A549 (cell line): Measurements from ENCODE around the gene ABTB1. TPM values are rescaled to one million over a fixed set of nuclear protein-coding genes. Genes with fewer than 3 reads are reported as not detected.

Source experiments
- ATAC-seq, 2 experiments: fragments of 200-7000 bp in 1 of 2; fragments of >200 bp in 1 of 2; cut with Nextera tagmentation in 1 of 2; cut with Tn5 transposase in 1 of 2; 3 replicates each; pipeline versions ENCODE4 v1.8.0 to v1.9.1; 2018 to 2020; ENCODE audit warnings: mild to moderate bottlenecking in 1 of 2, moderate library complexity in 1 of 2
- CTCF ChIA-PET: fragments of 300-600 bp; sonication (Branson Sonifier 250); formaldehyde crosslinking; extraction: SDS; loops from one replicate; lab custom pipeline; 2021; ENCODE audit warnings: antibody characterized with exemption, inconsistent platforms; lab: Yijun Ruan, JAX
- POLR2A ChIA-PET: fragments of 350-600 bp; formaldehyde crosslinking; extraction: SDS; loops from one replicate; lab custom pipeline; 2021; ENCODE audit warnings: antibody characterized with exemption, inconsistent platforms; lab: Yijun Ruan, JAX
- DNase-seq, 2 experiments: peaks; one replicate each; pipeline versions ENCODE4 v3.0.0 to v3.0.0-alpha.2; 2011 to 2016; ENCODE audit warnings: low read depth in 1 of 2, low spot score in 1 of 2
- FAIRE-seq: peaks from 2 replicates; lab custom pipeline; 2011; peaks lifted over from hg19 to GRCh38; lab: Jason Lieb, UNC
- H3K27ac ChIP-seq, 2 experiments: fragments of >200 bp; sonication (Bioruptor Twin); formaldehyde crosslinking; 3 replicates each; pipeline ENCODE4 v1.5.1; 2016 to 2017
- H3K4me1 ChIP-seq: fragments of >200 bp; sonication (Bioruptor Twin); formaldehyde crosslinking; 3 replicates; pipeline ENCODE4 v1.6.1; 2016
- H3K4me2 ChIP-seq: fragments of >200 bp; sonication (Bioruptor Twin); formaldehyde crosslinking; 3 replicates; pipeline ENCODE4 v1.6.1; 2016
- H3K4me3 ChIP-seq: fragments of >200 bp; sonication (Bioruptor Twin); formaldehyde crosslinking; 3 replicates; pipeline ENCODE4 v1.5.1; 2016
- H3K9me3 ChIP-seq: fragments of >200 bp; sonication (Bioruptor Twin); formaldehyde crosslinking; 3 replicates; pipeline ENCODE4 v1.6.1; 2016
- BHLHE40 ChIP-seq: IDR thresholded peaks from 2 replicates; pipeline ENCODE4 v1.6.1; 2012; ENCODE audit warnings: low read depth, low read length, inconsistent platforms
- CBX2 ChIP-seq: fragments of 200-600 bp; sonication (generic); IDR thresholded peaks from 2 replicates; pipeline ENCODE4 v1.6.1; 2016; ENCODE audit warnings: low read depth, mild to moderate bottlenecking, borderline replicate concordance
- EHF ChIP-seq: fragments of 250-450 bp; sonication (Bioruptor Pico); IDR thresholded peaks from 2 replicates; pipeline ENCODE4 v1.5.0; 2020; ENCODE audit warnings: mild to moderate bottlenecking
- EHMT2 ChIP-seq: fragments of 200-600 bp; sonication (generic); IDR thresholded peaks from 2 replicates; pipeline ENCODE4 v1.6.1; 2016; ENCODE audit warnings: antibody characterized with exemption, low read depth, mild to moderate bottlenecking, moderate library complexity
- EP300 ChIP-seq, 2 experiments: fragments of >200 bp; sonication (Bioruptor Twin); formaldehyde crosslinking; IDR thresholded peaks; 2 replicates in 1 of 2; 3 replicates in 1 of 2; pipeline ENCODE4 v1.6.1; 2016 to 2017
- ESRRA ChIP-seq: fragments of 150-350 bp; IDR thresholded peaks from 2 replicates; pipeline ENCODE4 v1.6.1; 2014; ENCODE audit warnings: mild to moderate bottlenecking, low read length, borderline replicate concordance
- FOSB ChIP-seq: fragments of 250-450 bp; sonication (Bioruptor Pico); IDR thresholded peaks from 2 replicates; pipeline ENCODE4 v1.5.0; 2020; ENCODE audit warnings: mild to moderate bottlenecking, moderate library complexity
- FOXS1 ChIP-seq: fragments of 250-450 bp; sonication (Bioruptor Pico); IDR thresholded peaks from 2 replicates; pipeline ENCODE4 v1.5.0; 2020; ENCODE audit warnings: mild to moderate bottlenecking, moderate library complexity
- GATA3 ChIP-seq: IDR thresholded peaks from 2 replicates; pipeline ENCODE4 v1.6.1; 2012; ENCODE audit warnings: borderline replicate concordance
- HEYL ChIP-seq: fragments of 250-450 bp; sonication (Bioruptor Pico); IDR thresholded peaks from 2 replicates; pipeline ENCODE4 v1.8.0; 2021; ENCODE audit warnings: mild to moderate bottlenecking, moderate library complexity
- HOXA7 ChIP-seq: fragments of 250-450 bp; sonication (Bioruptor Pico); IDR thresholded peaks from 2 replicates; pipeline ENCODE4 v1.5.0; 2020; ENCODE audit warnings: mild to moderate bottlenecking, moderate library complexity
- HOXB13 ChIP-seq: fragments of 250-450 bp; sonication (Bioruptor Pico); IDR thresholded peaks from 2 replicates; pipeline ENCODE4 v1.5.0; 2020; ENCODE audit warnings: low read depth, mild to moderate bottlenecking, moderate library complexity
- JUN ChIP-seq, 2 experiments: fragments of >200 bp; sonication (Bioruptor Twin); formaldehyde crosslinking; IDR thresholded peaks; 2 replicates in 1 of 2; 3 replicates in 1 of 2; pipeline ENCODE4 v1.6.1; 2016 to 2017
- KDM1A ChIP-seq: fragments of 200-600 bp; sonication (generic); IDR thresholded peaks from 2 replicates; pipeline ENCODE4 v1.6.1; 2016; ENCODE audit warnings: low read depth, mild to moderate bottlenecking
- NR3C1 ChIP-seq: fragments of >200 bp; sonication (Bioruptor Twin); formaldehyde crosslinking; IDR thresholded peaks from 3 replicates; pipeline ENCODE4 v1.6.1; 2017
- PHF8 ChIP-seq: fragments of 200-600 bp; sonication (generic); IDR thresholded peaks from 2 replicates; pipeline ENCODE4 v1.6.1; 2016; ENCODE audit warnings: low read depth, mild to moderate bottlenecking, antibody characterized with exemption, moderate library complexity, borderline replicate concordance
- POLR2A ChIP-seq: IDR thresholded peaks from 2 replicates; pipeline ENCODE4 v1.6.1; 2012; ENCODE audit warnings: mild to moderate bottlenecking, low read length
- RARB ChIP-seq: fragments of 250-450 bp; sonication (Bioruptor Pico); IDR thresholded peaks from 2 replicates; pipeline ENCODE4 v1.8.0; 2021; ENCODE audit warnings: mild to moderate bottlenecking, moderate library complexity
- RCOR1 ChIP-seq: fragments of 150-350 bp; IDR thresholded peaks from 2 replicates; pipeline ENCODE4 v1.6.1; 2014; ENCODE audit warnings: antibody characterized with exemption, low read length, low read depth
- RFX5 ChIP-seq: fragments of 450-650 bp; IDR thresholded peaks from 2 replicates; pipeline ENCODE4 v1.7.1; 2014; ENCODE audit warnings: antibody characterized with exemption, mild to moderate bottlenecking, moderate library complexity
- SREBF2 ChIP-seq: fragments of 450-650 bp; IDR thresholded peaks from 2 replicates; pipeline ENCODE4 v1.6.1; 2014; ENCODE audit warnings: mild to moderate bottlenecking, moderate library complexity
- USF2 ChIP-seq: fragments of 450-650 bp; IDR thresholded peaks from 2 replicates; pipeline ENCODE4 v1.6.1; 2014; ENCODE audit warnings: antibody characterized with exemption
- ZFP36 ChIP-seq: fragments of 450-650 bp; IDR thresholded peaks from 2 replicates; pipeline ENCODE4 v1.6.1; 2014; ENCODE audit warnings: borderline replicate concordance; ENCODE audit not compliant: partially characterized antibody
- ZSCAN20 ChIP-seq: fragments of 250-450 bp; sonication (Bioruptor Pico); IDR thresholded peaks from 2 replicates; pipeline ENCODE4 v1.8.0; 2022; ENCODE audit warnings: mild to moderate bottlenecking, moderate library complexity
- WGBS: methylation state at CpG from one replicate; pipeline ENCODE4 v1.1.6; 2017; ENCODE audit errors: missing lambda C conversion rate; 5-methylcytosine and 5-hydroxymethylcytosine counted together
- polyA plus RNA-seq, 4 experiments: library from polyadenylated mRNA; depleted of rRNA in 3 of 4; stranded (reverse); fragments of >200 nt; fragmentation: RNase III in 1 of 4; extraction: RNeasy Plus Mini Kit Qiagen cat#74134 plus additional on column Dnase treatment in 1 of 4; gene quantifications; 2 replicates in 3 of 4; 3 replicates in 1 of 4; pipeline ENCODE4 v1.2.3, GENCODE V29; 2011 to 2017
- TF ChIP-seq, protein P1 (sequence below): fragments of 250-450 bp; sonication (Bioruptor Pico); IDR thresholded peaks from 2 replicates; pipeline ENCODE4 v1.5.0; 2020; ENCODE audit warnings: low read depth, mild to moderate bottlenecking, moderate library complexity

The ABTB1 gene
- polyA plus RNA-seq, 2 of the 4 experiments (the other 2 are of a cell fraction): 9.7 to 13.2 TPM

DNA sequence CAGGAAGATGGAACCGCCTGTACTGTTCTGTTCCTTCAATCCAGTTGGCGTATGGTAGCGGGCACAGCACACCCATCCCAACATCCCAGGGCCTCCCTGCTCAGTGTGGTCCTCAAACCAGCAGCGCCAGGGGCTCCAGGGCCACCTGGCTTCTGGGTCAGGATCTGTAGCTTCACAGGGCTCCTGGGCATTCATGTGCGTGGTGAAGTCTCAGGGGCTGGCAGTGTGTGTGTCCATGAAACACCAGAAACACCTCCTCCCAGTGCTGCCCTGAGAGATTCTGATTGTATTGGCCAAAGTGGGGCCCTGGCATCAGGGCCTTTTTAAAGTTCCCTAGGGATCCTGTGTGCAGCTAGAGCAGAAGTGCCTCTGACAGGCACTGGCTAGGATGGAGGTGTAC is 42.1 kb downstream of the ABTB1 start:
- 97% methylated on average over 4 of the region's 5 CpGs for WGBS
- no peak for DNase-seq
- Histone ChIP-seq H3K4me3 (no peak overlapping the region), H3K4me2 (no peak overlapping the region), H3K9me3 (no peaks in the 10 kb centered on the region), H3K4me1 (peaks cover 17% of the 10 kb centered on the region), H3K27ac (no peak overlapping the region)
- no peak for FAIRE-seq
- ATAC-seq: no peak
- TF ChIP-seq PHF8 (no peak), ESRRA (no peak), JUN (IDR thresholded peaks at IDR 0.05) (no peak), EHF (no peak), NR3C1 (no peak), FOXS1 (CRISPR knock-in tag) (no peak), ZFP36 (no peak), CBX2 (no peak), BHLHE40 (no peak), POLR2A (no peak), RCOR1 (no peak), RFX5 (no peak), FOSB (CRISPR knock-in tag) (no peak)
- TF ChIP-seq, protein P1, sequence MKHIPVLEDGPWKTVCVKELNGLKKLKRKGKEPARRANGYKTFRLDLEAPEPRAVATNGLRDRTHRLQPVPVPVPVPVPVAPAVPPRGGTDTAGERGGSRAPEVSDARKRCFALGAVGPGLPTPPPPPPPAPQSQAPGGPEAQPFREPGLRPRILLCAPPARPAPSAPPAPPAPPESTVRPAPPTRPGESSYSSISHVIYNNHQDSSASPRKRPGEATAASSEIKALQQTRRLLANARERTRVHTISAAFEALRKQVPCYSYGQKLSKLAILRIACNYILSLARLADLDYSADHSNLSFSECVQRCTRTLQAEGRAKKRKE: no peak
- ChIA-PET POLR2A (no interaction called here), CTCF (interaction anchor here (0.6 to 1.4 kb wide), 2 partner anchors 18 to 23 kb away, joined by 4 read pairs; no protein-coding TSS in a partner anchor)

- 81% methylated on average over 7 of the region's 8 CpGs for WGBS
- no peak for TF ChIP-seq EP300 (IDR thresholded peaks at IDR 0.05)
- TF ChIP-seq, all 56 proteins: peak for 0
- no peak for ATAC-seq
- no peak overlapping the region for H3K4me2 ChIP-seq
- FAIRE-seq: no peak
- H3K4me3 ChIP-seq: no peak overlapping the region
- H3K27ac ChIP-seq: no peak overlapping the region
- no peak for DNase-seq
- peaks cover 11% of the 10 kb centered on the region for H3K4me1 ChIP-seq
- CTCF ChIA-PET: interaction anchor here (0.6 to 1.2 kb wide), 2 partner anchors 23 to 141 kb away, joined by 3 to 4 read pairs; no protein-coding TSS in a partner anchor
- POLR2A ChIA-PET: no interaction called here
- H3K9me3 ChIP-seq: no peaks in the 10 kb centered on the region
These were observed 42.8 kb downstream of the ABTB1 start for GRCh38 chr3:127715532-127715931.

DNA sequence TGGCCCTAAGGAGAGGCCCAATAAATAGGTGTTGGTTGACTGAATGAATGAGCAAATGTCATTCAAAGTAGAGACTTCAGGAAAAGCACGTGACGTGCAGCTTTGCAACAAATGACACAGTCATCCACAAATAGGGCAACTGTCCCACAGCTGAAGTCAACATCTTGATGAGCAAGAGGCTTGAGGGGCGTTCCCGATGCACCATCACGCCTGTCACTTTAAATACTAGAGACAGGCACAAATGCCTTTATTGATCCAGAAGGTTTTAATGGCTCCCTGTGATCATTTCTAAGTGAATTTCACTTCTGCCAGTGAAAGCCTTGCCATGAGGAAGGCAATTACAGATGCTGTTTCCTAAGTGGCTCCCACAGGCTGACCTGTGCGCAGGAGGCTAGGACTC is 43.6 kb downstream of the ABTB1 start:
- H3K27ac ChIP-seq: no peak overlapping the region
- TF ChIP-seq KDM1A (no peak), EHF (no peak), EHMT2 (no peak), ZSCAN20 (CRISPR knock-in tag) (no peak), HOXA7 (CRISPR knock-in tag) (no peak), GATA3 (no peak), BHLHE40 (no peak), RARB (no peak), USF2 (no peak), HEYL (CRISPR knock-in tag) (no peak), SREBF2 (no peak), HOXB13 (CRISPR knock-in tag) (no peak), POLR2A (no peak)
- no peak overlapping the region for H3K4me2 ChIP-seq
- 93% methylated on average over 5 of the region's 6 CpGs for WGBS
- ChIA-PET CTCF (interaction anchor here (1.0 to 1.2 kb wide), 2 partner anchors 19 to 141 kb away, joined by 3 read pairs; no protein-coding TSS in a partner anchor), POLR2A (no interaction called here)
- FAIRE-seq: no peak
- H3K4me3 ChIP-seq: no peak overlapping the region
- DNase-seq: no peak
- no peaks in the 10 kb centered on the region for H3K9me3 ChIP-seq
- peaks cover 2% of the 10 kb centered on the region for H3K4me1 ChIP-seq
- ATAC-seq: no peak
